Retina (tissue), 1 donor: ENCODE data around the gene WNT9A.
"Not testable (repeated sequence)": the region's sequence is repeated elsewhere in the genome, so short reads cannot be mapped to it uniquely, and the experiment has no call there.

Experiments used
- DNase-seq: peaks from one replicate; pipeline ENCODE4 v3.0.0-alpha.2; 2016

The WNT9A gene

GRCh38 chr1:227947676-227948492, at the start of gene WNT9A:
Gene WNT9A, minus strand, starts transcription at chr1:227947932. Its CDS starts 45 bp downstream, at chr1:227947887.
- no peak for DNase-seq

- no peak for DNase-seq
Observed at GRCh38 chr1:227996187-227996950, 48.6 kb upstream of the WNT9A start.

GRCh38 chr1:227994632-227995300, 47.0 kb upstream of the WNT9A start:
- no peak for DNase-seq

- DNase-seq = no peak
Observed at GRCh38 chr1:227987181-227987580, 39.4 kb upstream of the WNT9A start.

- DNase-seq = not testable (repeated sequence)
Observed at GRCh38 chr1:227975583-227976283, 28.0 kb upstream of the WNT9A start.

- not testable (repeated sequence) for DNase-seq
Observed at GRCh38 chr1:227973724-227974288, 26.1 kb upstream of the WNT9A start.

GRCh38 chr1:227972843-227973374, 25.2 kb upstream of the WNT9A start:
- DNase-seq = peak; percentile 9

- DNase-seq = not testable (repeated sequence)
Observed at GRCh38 chr1:227972283-227972679, 24.5 kb upstream of the WNT9A start.

GRCh38 chr1:227971643-227972282, 24.0 kb upstream of the WNT9A start:
- DNase-seq = not testable (repeated sequence)

- not testable (repeated sequence) for DNase-seq
Observed at GRCh38 chr1:227971216-227971615, 23.5 kb upstream of the WNT9A start.

- not testable (repeated sequence) for DNase-seq
Observed at GRCh38 chr1:227970076-227970995, 22.6 kb upstream of the WNT9A start.

- not testable (repeated sequence) for DNase-seq
Observed at GRCh38 chr1:227967815-227968214, 20.1 kb upstream of the WNT9A start.

GRCh38 chr1:227966733-227967132, 19.0 kb upstream of the WNT9A start:
- not testable (repeated sequence) for DNase-seq

GRCh38 chr1:227961651-227962466, 14.1 kb upstream of the WNT9A start:
- peak; percentile 2 for DNase-seq

- no peak for DNase-seq
Observed at GRCh38 chr1:227959325-227959860, 11.7 kb upstream of the WNT9A start.

- no peak for DNase-seq
Observed at GRCh38 chr1:227958617-227959324, 11.0 kb upstream of the WNT9A start.

GRCh38 chr1:227955808-227956207, 8.1 kb upstream of the WNT9A start:
- DNase-seq = no peak

- DNase-seq = no peak
Observed at GRCh38 chr1:227954163-227954850, 6.6 kb upstream of the WNT9A start.
